Measurements from ENCODE around the gene ENTHD1.
"Not testable (repeated sequence)": the region's sequence is repeated elsewhere in the genome, so short reads cannot be mapped to it uniquely, and the experiment has no call there.

ENTHD1 gene

DNA sequence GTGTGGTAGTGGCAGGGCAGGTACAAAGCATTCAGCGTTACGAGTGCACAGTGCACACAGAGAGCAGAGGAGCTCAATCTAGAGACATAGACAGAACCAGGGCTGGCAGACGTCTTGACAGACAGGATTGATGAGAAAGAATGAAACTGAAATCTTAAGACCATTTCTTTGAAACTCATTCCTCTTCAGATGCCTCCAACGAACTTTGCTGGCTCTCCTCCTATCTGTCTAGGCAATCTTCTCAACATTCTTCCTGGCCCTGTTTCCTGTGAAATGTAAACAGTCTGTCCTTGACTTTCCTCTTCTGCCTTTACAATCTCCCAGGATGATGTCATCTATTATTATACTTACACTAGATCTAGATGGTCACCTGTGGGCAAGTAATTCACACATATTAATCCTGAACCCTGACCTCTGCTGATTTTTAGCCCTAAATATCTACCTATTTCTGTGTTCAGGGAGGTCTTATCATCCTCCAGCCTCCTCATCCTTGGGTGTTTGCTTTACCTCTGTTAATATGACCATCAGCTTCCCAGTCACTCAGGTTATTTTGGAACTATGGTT lies 119.5 kb downstream of the ENTHD1 start:
- no peak for DNase-seq

DNA sequence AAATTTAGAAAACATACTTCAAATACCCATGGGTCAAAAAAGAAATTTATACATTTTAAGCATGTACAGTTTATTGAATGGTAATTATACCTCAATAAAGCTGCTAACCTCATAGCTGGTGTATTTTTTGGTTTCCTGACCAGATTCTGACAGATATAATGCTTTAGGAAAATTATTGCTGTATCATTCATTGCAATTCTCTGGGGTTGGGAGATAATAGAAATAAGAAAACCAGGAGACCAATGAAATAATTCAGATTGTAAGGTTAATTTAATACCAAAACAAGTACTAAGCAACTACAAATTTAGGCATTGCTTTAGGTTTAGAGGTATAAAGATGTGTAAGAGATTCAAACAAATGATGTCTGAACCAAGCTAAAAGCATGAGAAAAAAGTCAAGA lies 120.1 kb downstream of the ENTHD1 start:
- no peak for DNase-seq

DNA sequence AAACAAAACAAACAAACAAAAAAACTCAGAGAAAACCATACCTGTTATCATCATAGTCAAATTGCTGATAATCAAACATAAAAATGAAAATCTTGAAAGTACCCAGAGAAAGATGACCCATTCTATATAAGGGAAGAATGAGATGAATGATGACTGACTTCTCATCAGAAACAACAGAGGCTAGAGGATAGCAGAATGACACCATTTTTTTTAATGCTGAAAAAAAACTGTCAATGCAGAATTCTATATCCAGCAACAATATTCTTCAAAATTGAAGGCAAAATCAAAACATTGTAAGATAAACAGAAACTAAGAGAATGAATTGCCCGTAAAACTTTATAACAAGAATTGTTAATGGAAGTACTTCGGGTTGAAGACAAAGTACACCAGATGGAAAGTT lies 122.1 kb downstream of the ENTHD1 start:
- no peak for DNase-seq

DNA sequence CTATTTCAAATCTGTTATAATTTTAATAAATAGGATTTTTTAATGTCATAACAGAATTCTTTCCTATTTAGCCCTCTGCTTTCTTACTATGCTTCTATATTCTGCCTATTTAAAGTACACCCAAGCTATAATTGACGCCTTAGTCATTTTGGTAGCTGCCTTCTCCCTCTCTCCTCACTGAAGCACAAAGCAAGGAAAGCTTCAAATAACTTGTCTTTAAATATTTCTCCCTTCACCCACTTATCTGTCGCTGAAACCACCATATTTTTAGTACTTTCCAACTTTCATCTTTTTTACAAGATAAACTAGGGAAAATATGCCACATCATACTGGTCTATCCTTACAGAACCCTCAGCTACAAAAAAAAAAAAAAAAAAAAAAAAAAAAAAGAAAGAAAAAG lies 127.9 kb downstream of the ENTHD1 start:
- no peak for DNase-seq

DNA sequence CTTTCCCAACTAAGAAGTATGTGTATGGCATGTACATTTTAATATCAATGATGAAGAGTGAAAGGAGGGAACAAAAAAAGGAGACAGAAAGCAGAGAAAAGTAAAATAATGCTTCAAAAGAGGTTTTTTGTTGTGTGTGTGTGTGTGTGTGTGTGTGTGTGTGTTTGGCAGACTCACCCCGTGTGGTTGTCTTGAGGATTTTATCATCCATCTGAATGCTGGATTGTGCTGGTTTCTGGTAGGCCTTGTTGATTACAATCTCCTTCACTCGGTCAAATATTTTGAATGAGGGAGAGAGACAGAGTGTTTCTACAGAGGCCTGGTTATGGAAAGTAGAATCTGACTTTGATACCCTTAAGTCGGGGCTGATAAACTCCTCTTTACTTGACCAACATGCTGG lies 128.5 kb downstream of the ENTHD1 start:
- no peak for DNase-seq

DNA sequence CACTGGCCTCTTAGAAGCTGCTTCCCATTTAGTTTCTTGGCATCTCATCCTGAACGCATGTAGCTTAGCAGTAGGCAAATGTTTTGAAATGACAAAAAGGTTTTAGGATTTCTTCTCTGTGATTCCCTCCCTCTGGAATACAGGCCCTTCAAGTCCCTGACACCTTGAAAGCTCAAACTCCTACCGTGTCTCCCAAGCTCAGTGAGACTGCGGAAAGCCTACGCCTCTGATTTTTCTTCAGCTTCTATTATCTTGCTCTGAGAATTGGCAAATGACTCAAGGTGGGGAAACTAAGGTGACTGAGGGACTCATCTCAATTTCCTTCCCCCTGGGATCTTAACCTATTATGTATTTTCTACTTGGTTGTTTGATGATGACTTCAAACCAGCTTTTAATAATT lies 130.3 kb downstream of the ENTHD1 start:
- no peak for DNase-seq

DNA sequence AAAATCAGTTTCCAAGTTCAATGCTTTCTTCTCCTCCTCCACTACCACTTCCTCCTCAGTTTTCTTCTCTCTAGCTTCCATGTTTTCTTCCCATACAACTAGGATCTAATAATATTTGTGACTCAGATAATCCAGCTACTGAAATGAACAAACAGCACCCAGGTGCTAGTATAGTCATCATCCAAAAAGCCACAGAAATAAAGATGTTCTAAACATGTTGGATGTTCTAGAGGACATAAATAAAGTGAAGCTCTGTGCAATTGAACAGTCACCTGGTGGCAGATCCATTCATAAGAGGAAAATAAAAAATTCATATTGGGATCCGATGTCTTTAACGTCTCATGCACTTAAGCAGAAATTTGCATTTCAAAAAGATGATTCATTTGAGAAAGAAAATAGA lies 142.8 kb downstream of the ENTHD1 start:
- no peak for DNase-seq

DNA sequence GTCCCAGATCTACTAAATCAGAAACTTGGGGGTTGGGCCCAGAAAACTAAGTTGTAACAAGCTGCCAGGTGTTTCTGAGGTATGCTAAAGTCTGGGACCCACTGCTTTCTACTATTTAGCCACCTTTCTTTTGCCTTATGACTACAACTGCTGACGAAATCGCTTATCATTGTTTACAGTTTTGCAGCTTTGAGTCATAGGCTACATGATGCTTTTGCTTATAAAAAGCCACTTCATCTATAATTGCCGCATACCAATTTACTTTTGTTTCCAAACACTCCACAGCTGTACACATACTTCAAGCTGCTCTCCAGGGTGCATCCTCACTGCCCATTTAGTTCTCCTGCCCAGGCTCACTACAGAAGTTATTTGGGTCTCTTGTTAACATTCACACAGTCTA lies 144.7 kb downstream of the ENTHD1 start:
- no peak for DNase-seq

DNA sequence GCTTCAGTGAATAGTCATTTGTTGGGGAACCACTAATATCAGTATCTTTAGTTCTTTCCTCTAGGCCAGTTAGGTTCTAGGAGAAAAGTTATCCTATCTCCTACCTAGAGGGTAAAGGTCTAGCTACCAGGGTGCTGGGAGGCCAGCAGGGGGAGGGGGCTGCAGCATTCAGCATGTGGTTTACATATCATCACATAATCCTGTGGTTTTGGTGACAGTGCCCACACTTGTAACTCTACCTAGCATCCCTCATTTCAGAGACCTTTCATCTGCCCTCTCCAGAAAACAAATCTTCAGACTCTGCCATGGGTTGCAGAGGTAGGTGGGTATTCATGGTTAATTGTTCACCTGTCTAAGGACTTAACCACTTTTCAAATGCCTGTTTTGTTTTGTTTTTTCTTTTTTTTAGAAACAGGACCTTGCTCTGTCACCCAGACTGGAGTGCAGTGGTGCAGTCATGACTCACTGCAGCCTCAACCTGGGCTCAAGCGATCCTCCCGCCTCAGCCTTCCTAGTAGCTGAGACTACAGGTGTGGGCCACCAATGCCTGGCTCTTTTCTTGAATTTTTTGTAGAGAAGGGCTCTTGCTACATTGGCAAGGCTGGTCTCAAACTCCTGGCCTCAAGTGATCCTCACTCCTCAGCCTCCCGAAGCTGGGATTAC lies 146.8 kb downstream of the ENTHD1 start:
- no peak for DNase-seq

DNA sequence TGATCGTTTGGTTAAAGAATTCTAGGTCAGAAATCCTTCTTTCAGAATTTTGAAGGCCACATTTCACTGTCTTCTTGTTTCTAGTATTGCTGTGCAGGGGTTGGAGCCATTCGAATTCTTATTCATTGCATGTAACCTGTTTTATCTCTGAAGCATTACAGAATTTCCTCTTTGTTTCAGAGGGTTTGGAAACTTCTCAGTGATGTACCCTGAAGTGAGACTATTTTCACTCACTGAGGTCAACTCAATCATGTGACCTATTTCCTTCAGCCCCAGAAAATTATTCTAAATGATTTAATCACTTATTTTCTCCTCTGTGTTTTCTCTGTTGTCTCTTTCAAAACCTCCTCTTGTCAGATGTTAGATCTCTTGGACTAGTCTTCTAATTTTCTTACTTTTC lies 147.8 kb downstream of the ENTHD1 start:
- DNase-seq, result no peak

DNA sequence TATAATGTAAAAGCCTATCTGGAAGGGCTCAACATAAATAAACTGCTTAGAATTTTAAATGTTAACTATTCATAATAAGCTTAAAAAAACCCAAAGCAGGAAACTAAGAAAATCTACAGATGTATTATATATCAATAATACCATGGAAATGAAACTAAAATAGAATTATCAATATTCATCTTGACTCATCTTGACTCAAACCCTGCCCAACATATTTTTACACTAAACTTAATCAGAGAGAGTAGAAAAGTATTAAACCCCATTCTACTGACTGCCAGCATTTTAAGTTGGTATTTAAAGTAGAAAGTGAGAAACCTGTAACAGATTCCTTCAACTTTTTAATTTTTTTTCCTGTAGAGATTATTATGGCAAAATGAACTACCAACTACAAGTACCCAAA lies 149.2 kb downstream of the ENTHD1 start:
- no peak for DNase-seq

DNA sequence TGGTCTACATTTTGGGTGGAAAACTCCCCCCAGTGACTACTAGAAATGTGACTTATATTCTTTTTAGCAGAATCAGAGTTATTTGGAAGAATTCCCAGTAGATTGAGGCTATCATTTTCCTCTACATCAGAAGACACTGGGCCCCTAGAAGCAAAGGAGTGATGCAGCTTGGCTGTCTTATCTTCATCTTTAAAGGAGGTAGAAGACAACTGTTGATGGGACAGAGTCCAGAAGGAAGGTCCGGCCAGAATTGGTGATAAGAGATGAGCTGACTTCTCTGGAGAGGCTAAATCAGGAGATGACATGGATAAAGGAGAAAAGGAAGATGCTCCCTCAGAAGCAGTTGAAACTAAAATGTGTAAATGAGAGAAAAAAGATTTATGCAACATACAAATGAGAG lies 149.6 kb downstream of the ENTHD1 start:
- no peak for DNase-seq

DNA sequence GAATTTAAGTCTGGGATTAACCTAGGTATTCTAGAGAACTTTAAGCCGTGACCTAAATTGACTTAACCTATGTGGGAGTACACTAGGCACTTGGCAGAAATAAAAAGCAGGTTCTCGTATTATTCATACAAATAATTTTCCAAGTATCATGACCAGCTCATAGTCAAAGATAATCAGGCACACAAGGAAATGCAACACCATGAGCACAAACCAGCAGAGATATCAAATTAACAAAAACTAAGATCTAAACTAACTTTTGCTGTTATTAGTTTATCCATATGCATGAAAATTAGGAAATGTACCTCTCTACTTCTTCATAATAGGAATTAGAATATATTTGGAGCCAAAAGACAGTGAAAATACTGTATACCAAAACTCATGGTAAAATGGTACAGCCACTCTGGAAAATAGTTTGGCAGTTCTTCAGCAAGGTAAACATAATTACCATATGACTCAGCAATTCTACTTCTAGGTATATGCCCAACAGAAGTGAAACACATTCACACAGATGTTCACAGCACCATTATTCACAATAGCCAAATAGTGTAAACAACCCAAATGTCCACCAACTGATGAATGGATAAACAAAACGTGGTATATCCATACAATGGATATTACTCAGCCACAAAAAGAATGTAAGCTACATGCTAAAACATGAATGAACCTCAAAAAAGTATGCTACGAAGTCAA lies 154.1 kb downstream of the ENTHD1 start:
- no peak for DNase-seq

DNA sequence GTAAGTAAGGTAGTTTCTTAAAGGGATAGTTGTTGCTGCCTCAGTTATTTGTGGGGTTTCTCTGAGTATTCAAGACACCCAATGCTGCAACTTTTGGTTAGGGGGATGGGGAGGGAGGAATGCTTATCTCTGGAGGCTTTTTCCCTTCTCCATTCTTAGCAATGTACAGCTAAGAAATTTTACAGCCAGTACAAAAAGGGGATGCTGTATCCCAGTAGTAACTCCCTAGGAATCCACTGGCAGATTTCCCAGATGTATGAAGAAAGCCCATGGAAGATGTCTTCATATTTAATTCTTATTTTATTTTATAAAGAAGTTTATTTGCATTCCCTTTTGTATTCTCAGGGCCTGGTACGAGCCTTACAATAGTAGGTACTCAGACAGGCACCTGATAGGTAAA lies 154.8 kb downstream of the ENTHD1 start:
- no peak for DNase-seq

DNA sequence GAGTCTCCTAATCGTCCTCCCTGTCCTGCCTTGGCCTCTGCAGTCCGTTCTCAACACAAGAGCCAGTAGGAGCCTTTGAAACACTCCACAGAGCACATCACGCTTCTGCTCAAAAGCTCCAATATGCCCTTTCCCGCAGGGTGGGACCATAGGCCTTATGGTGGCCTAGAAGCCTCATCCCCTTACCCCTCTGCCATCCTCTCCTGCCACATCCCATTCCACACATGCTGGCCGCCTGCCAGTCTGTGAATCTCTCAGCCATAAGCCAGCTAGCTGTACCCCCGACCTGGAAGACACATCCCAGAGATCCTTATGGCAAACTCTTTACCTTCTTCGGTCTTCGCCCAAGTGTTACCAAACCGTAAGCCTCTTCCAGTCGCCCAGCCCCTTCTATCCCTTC lies 157.8 kb downstream of the ENTHD1 start:
- no peak for DNase-seq

DNA sequence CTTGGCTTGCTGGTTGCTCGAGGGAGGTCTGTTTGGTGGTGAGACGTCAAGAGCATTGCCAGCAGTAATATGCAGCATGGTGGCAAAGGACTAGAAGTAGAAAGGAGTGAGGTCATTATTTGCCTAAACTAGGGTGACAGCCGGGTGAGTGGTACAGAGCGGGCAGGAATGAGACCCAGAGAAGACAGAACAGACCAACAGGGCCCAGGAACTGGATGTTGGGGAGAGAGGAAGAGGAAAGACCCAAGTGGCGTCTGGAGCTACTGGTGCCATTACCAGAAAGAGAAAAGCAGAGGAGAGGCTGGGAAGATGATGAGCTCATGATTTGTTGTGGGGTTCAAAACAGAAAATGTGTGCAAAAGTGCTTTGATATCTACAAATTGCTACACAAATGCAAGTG lies 158.7 kb downstream of the ENTHD1 start:
- DNase-seq, result no peak

DNA sequence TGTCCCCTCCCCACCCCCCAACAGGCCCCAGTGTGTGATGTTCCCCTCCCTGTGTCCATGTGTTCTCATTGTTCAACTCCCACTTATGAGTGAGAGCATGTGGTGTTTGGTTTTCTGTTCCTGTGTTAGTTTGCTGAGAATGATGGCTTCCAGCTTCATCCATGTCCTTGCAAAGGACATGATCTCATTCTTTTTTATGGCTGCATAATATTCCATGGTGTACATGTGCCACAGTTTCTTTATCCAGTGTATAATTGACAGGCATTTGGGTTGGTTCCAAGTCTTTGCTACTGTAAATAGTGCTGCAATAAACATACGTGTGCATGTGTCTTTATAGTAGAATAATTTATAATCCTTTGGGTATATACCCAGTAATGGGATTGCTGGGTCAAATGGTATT lies 159.5 kb downstream of the ENTHD1 start:
- DNase-seq, result not testable (repeated sequence)

DNA sequence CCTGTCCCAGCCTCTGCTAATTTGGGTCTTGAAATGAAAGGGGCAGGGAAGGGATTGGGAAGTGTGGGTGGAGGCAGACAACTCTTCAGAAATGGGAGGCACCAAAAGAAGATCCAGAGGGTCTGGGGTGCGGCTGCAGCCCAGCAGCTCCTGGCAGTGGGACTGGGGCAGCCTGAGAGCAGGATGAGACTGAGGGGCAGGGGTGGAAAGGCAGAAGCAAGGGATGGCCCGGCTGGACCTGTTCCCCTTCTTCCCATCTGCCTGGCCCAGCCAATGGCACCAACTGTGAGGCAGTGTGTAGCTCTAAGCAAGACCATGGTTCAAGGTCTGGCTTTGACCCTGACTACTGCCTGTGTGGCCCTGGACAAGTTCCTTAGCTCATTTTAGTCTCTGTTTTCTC lies 160.4 kb downstream of the ENTHD1 start:
- no peak for DNase-seq

DNA sequence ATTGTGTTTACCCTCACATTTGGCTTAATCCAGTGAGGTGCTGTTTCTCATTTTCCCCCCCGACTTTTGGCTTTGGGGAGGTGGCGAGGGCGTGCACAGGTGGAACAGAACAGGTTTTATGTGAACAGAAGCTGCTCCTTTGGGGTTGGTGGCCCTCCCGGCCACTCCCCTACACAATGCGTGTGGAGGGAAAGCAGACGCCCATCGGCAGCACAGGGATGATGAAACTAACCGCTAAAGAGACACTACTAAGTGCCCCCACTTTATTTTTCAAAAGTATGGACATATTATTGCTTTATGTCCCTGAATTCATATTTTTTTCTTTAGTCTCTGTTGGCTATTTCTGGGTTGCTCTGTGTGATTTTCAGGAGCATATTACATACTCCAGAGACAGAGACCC lies 160.9 kb downstream of the ENTHD1 start:
- no peak for DNase-seq

DNA sequence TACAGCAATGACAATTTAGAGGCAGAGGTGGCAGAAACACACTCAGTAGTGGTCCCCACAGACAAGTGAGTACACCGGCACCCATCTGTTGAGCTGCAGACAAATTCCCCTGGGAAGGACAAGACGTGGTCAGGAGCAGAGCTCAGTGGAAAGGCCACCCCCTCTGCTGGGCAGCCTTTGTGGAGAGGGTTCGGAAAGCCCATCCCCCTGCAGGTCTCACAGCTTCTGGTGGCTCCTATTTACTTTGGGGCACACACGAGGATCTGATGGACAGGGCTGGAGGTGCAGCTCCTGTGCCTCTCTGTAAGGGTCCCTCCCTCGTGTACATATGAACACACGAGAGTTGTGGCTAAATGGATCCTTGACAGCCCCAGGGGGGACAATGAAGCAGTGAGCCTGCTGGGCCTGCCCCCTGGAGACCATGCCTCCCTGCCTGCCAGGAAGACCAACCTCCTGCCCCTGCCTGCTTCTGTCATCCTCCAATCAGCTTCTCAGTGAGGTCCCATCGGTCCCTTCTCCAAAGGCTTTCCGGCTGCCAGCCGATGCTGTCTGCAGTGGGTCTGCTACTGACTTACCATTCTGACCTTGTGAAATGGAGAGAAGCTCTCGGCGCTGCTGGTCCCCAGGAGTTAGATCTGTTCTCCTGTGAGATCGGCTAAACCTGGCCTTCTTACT lies 161.5 kb downstream of the ENTHD1 start:
- DNase-seq, result no peak

DNA sequence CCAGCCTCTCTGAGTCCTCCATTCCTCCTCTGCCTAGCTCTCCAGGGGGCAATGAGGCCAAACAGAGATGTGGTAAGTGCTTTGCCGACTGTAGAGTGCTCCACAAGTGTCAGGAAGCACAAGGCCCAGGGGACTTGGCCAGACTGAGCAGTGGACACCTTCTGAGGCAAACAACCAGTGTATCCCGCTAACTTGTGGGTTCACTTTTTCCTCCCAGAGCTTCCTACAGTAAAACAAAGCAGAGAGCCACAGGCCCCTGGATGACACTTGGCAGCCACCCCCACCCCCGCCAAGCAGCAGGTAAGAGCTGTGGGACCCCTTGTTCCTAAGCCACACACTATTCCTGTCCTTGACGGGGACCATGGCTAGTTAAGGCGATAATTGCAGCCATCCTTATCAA lies 162.1 kb downstream of the ENTHD1 start:
- DNase-seq, result no peak

DNA sequence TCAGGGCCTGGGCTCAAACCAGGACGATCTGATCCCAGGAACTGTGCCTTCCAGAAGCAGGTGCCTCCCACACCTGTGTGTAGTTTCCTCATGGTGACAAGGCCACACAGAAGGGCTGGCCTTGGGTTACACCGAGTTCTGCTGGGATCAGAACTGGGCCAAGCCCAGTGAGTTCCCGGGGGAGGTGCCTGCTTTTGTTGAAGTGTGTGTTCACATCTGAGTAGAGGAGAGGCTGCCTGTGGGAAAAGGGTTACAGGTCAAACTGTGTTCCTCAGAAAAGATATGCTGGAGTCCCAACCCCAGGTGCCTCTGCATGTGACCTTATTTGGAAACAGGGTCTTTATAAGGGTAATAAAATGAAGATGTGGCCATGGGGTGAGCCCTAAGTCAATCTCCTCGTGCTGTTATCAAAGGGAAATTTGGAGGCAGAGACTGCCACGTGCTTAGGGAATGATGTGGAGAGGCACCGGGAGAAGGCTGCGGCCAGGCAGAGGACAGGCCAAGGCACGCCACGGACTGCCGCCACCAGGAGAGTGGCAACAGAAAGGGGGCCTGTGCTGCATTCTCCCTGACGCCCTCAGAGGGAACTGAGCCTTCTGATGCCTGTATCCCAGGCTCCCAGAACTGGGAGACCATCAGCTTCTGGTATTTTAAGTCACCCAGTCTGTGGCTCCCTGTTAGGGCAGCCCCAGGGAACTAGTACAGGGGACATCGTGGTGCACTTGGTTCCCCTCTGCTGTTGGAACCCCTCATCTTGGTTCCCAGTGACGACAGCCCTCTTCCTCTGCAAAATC lies 164.2 kb downstream of the ENTHD1 start:
- no peak for DNase-seq

DNA sequence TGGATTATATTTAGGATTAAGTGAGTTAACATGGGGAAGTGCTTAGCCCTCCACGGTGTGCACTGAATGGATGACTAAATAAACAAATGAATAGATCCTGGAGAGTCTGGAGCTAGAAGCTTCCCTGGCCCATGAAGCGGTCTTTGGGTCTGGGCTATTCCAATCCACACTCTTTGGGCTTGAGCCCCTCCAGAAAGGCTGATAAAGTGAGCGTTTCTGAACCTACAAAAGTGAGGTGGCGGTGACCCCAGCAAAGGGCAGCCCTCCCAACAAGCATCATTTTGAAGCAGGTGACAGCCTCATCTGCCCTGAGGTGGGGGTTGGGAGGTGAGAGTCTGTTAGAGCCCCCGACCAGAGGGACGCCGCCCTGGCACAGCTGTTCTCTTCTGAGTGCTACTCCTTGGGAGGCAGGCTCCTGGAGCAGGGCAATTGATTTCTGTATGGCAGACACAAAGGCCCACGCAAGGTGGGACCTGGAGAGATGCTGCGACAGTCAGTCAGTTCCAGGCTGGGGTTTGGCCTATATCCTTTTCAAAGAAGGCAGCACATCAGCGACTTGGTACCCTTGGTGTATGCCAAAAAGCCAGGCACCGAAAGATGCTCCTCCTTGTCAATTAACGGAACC lies 165.2 kb downstream of the ENTHD1 start:
- no peak for DNase-seq
